ENCODE results near the gene HCAR2. TPM values are rescaled to one million over a fixed set of nuclear protein-coding genes. Genes with fewer than 3 reads are reported as not detected.
"Not testable (repeated sequence)": the region's sequence is repeated elsewhere in the genome, so short reads cannot be mapped to it uniquely, and the experiment has no call there.

Gene HCAR2
- not detected in 2 replicates for total RNA-seq (2014; rRNA removed)
- not detected for polyA plus RNA-seq (2012)

- DNase-seq (ENCODE audit: low read depth) = not testable (repeated sequence)
These were observed at the start of gene HCAR2 for GRCh38 chr12:122702890-122703611. Gene HCAR2 (minus strand): TSS chr12:122703357. CDS start chr12:122703283, 74 bp downstream.

GRCh38 chr12:122752464-122753318 lies 49.5 kb upstream of the HCAR2 start, which contains the start of gene DENR:
Gene DENR (plus strand): TSS chr12:122752824. CDS start chr12:122753702, 878 bp downstream.
- peak; percentile 96 for DNase-seq (ENCODE audit: low read depth)

GRCh38 chr12:122750781-122751515 lies 47.8 kb upstream of the HCAR2 start:
- DNase-seq (ENCODE audit: low read depth) = not testable (repeated sequence)

- no peak for DNase-seq (ENCODE audit: low read depth)
These were observed 46.6 kb upstream of the HCAR2 start for GRCh38 chr12:122749569-122750332.

GRCh38 chr12:122747224-122748135 lies 44.3 kb upstream of the HCAR2 start:
- DNase-seq (ENCODE audit: low read depth) = no peak

- DNase-seq (ENCODE audit: low read depth) = no peak
These were observed 40.9 kb upstream of the HCAR2 start for GRCh38 chr12:122743895-122744525.

- DNase-seq (ENCODE audit: low read depth) = no peak
These were observed 37.2 kb upstream of the HCAR2 start for GRCh38 chr12:122740351-122740750.

- DNase-seq (ENCODE audit: low read depth) = no peak
These were observed 35.4 kb upstream of the HCAR2 start for GRCh38 chr12:122738571-122738970.

- no peak for DNase-seq (ENCODE audit: low read depth)
These were observed 29.5 kb upstream of the HCAR2 start for GRCh38 chr12:122732611-122733010.

- no peak for DNase-seq (ENCODE audit: low read depth)
These were observed 29.0 kb upstream of the HCAR2 start for GRCh38 chr12:122732170-122732569.

GRCh38 chr12:122730215-122731014 lies 27.3 kb upstream of the HCAR2 start, which contains the start of gene HCAR1:
Gene HCAR1 (minus strand): TSS chr12:122730844. CDS start chr12:122730339, 505 bp downstream.
- no peak for DNase-seq (ENCODE audit: low read depth)

GRCh38 chr12:122729583-122730214 lies 26.5 kb upstream of the HCAR2 start:
- DNase-seq (ENCODE audit: low read depth) = no peak

- DNase-seq (ENCODE audit: low read depth) = no peak
These were observed 23.0 kb upstream of the HCAR2 start for GRCh38 chr12:122726080-122726558.

- no peak for DNase-seq (ENCODE audit: low read depth)
These were observed 22.4 kb upstream of the HCAR2 start for GRCh38 chr12:122725452-122726079.

GRCh38 chr12:122724641-122725243 lies 21.6 kb upstream of the HCAR2 start:
- DNase-seq (ENCODE audit: low read depth) = no peak

GRCh38 chr12:122722387-122722786 lies 19.2 kb upstream of the HCAR2 start:
- no peak for DNase-seq (ENCODE audit: low read depth)

- no peak for DNase-seq (ENCODE audit: low read depth)
These were observed 17.9 kb upstream of the HCAR2 start for GRCh38 chr12:122721057-122721545.

All from LHCN-M2 (cell line).